ENCODE results near the gene FRAT2. TPM values are rescaled to one million over a fixed set of nuclear protein-coding genes. Genes with fewer than 3 reads are reported as not detected.

Gene FRAT2
- total and polyA plus RNA-seq, 2 of the 13 experiments (the other 11 are each of a cell fraction or from before 2014, with no cell fraction given), result 7.2 to 14.1 TPM

GRCh38 chr10:97318772-97319651 lies 15.5 kb downstream of the FRAT2 start, which contains the start of gene FRAT1 (continued):
- TF ChIP-seq ISL2 (CRISPR knock-in tag; IDR thresholded peaks at IDR 0.05) (no peak), NFE2L1 (CRISPR knock-in tag; IDR thresholded peaks at IDR 0.05; ENCODE audit: borderline replicate concordance) (no peak), ZBTB7B (CRISPR knock-in tag; IDR thresholded peaks at IDR 0.05) (no peak), ZNF180 (CRISPR knock-in tag; IDR thresholded peaks at IDR 0.05; ENCODE audit: borderline replicate concordance, low read depth) (no peak), GZF1 (CRISPR knock-in tag; IDR thresholded peaks at IDR 0.05) (no peak), TGIF2 (CRISPR knock-in tag; IDR thresholded peaks at IDR 0.05) (no peak), ZNF33B (CRISPR knock-in tag; IDR thresholded peaks at IDR 0.05) (no peak), SPEN (CRISPR knock-in tag; IDR thresholded peaks at IDR 0.05; ENCODE audit: low read depth) (peak; percentile 20; the same call in 1 of the 2 replicates), SRSF1 (optimal IDR thresholded peaks at IDR 0.05; ENCODE audit: low read depth, low read length) (no peak), NONO (IDR thresholded peaks at IDR 0.05) (no peak), NONO (CRISPR knock-in tag; conservative IDR thresholded peaks at IDR 0.05) (no peak), ZNF790 (CRISPR knock-in tag; IDR thresholded peaks at IDR 0.05; ENCODE audit: borderline replicate concordance) (no peak; the same call in 1 of the 2 replicates), SYNCRIP (IDR thresholded peaks at IDR 0.05; ENCODE audit: insufficient read depth, low read depth, low read length) (no peak), PITX1 (CRISPR knock-in tag; IDR thresholded peaks at IDR 0.05) (no peak), MTF2 (CRISPR knock-in tag; IDR thresholded peaks at IDR 0.05; ENCODE audit: borderline replicate concordance) (no peak), ZNF296 (CRISPR knock-in tag; conservative IDR thresholded peaks at IDR 0.05) (no peak), SNAPC4 (CRISPR knock-in tag; IDR thresholded peaks at IDR 0.05) (no peak), ZNF121 (CRISPR knock-in tag; IDR thresholded peaks at IDR 0.05) (no peak), ZNF337 (CRISPR knock-in tag; IDR thresholded peaks at IDR 0.05; ENCODE audit: borderline replicate concordance, low read depth) (no peak), BHLHE40 (IDR thresholded peaks at IDR 0.05; ENCODE audit: low read length) (peak; percentile 96)
- TF ChIP-seq, protein P1, sequence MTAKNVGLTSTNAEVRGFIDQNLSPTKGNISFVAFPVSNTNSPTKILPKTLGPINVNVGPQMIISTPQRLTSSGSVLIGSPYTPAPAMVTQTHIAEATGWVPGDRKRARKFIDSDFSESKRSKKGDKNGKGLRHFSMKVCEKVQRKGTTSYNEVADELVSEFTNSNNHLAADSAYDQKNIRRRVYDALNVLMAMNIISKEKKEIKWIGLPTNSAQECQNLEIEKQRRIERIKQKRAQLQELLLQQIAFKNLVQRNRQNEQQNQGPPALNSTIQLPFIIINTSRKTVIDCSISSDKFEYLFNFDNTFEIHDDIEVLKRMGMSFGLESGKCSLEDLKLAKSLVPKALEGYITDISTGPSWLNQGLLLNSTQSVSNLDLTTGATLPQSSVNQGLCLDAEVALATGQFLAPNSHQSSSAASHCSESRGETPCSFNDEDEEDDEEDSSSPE (CRISPR knock-in tag; IDR thresholded peaks at IDR 0.05), result 0 out of 2 replicates have a peak, but pooled peaks have one; percentile 26
- TF ChIP-seq, protein P2, sequence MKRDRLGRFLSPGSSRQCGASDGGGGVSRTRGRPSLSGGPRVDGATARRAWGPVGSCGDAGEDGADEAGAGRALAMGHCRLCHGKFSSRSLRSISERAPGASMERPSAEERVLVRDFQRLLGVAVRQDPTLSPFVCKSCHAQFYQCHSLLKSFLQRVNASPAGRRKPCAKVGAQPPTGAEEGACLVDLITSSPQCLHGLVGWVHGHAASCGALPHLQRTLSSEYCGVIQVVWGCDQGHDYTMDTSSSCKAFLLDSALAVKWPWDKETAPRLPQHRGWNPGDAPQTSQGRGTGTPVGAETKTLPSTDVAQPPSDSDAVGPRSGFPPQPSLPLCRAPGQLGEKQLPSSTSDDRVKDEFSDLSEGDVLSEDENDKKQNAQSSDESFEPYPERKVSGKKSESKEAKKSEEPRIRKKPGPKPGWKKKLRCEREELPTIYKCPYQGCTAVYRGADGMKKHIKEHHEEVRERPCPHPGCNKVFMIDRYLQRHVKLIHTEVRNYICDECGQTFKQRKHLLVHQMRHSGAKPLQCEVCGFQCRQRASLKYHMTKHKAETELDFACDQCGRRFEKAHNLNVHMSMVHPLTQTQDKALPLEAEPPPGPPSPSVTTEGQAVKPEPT (CRISPR knock-in tag; IDR thresholded peaks at IDR 0.05; ENCODE audit: low read depth), result no peak
